K562 (cell line): ENCODE results near the gene METTL24. TPM values are rescaled to one million over a fixed set of nuclear protein-coding genes. Genes with fewer than 3 reads are reported as not detected.

Experiments
- CC2D1A ChIP-seq: fragments of 450-650 bp; IDR thresholded peaks from 2 replicates; pipeline ENCODE4 v1.6.1; 2017; ENCODE audit warnings: mild to moderate bottlenecking
- FOXA3 ChIP-seq, 2 experiments: fragments of 450-650 bp in 1 of 2; sonication (generic) in 1 of 2; formaldehyde crosslinking; IDR thresholded peaks in 1 of 2; conservative IDR thresholded peaks in 1 of 2; 2 replicates each; pipeline versions ENCODE4 v1.4.0 to v1.8.0; 2020 to 2022; ENCODE audit warnings: mild to moderate bottlenecking in 2 of 2, missing genetic modification reagents in 1 of 2
- MTF1 ChIP-seq: fragments of 250-450 bp; sonication (Bioruptor Pico); IDR thresholded peaks from 2 replicates; pipeline ENCODE4 v1.9.0; 2021; ENCODE audit warnings: moderate library complexity, mild to moderate bottlenecking, inconsistent platforms, borderline replicate concordance
- MXI1 ChIP-seq: IDR thresholded peaks from 2 replicates; pipeline ENCODE4 v1.6.1; 2011; ENCODE audit warnings: low read depth, mild to moderate bottlenecking, improper control_type of control experiment, low read length
- MYBL2 ChIP-seq, 2 experiments: fragments of 450-650 bp in 1 of 2; sonication (generic) in 1 of 2; formaldehyde crosslinking in 1 of 2; IDR thresholded peaks; 2 replicates each; pipeline versions ENCODE4 v1.6.1 to v1.8.1; 2017 to 2022; ENCODE audit warnings: borderline replicate concordance in 1 of 2, inconsistent platforms in 1 of 2, low read depth in 1 of 2, mild to moderate bottlenecking in 1 of 2, missing genetic modification reagents in 1 of 2, moderate library complexity in 1 of 2
- POLR2AphosphoS2 ChIP-seq: IDR thresholded peaks from 2 replicates; pipeline ENCODE4 v1.6.1; 2012; ENCODE audit warnings: low read length, improper control_type of control experiment
- PRPF4 ChIP-seq: fragments of 200-400 bp; formaldehyde crosslinking; IDR thresholded peaks from one replicate; pipeline ENCODE4 v1.6.1; 2017; ENCODE audit warnings: low read length, low read depth, mild to moderate bottlenecking; ENCODE audit not compliant: insufficient read depth, poor library complexity, severe bottlenecking
- PTRF ChIP-seq: fragments of 450-650 bp; IDR thresholded peaks from 2 replicates; pipeline ENCODE4 v1.6.1; 2016; ENCODE audit warnings: mild to moderate bottlenecking, missing genetic modification characterization, missing compliant biosample characterization
- PYGO2 ChIP-seq: fragments of 450-650 bp; IDR thresholded peaks from 2 replicates; pipeline ENCODE4 v1.6.1; 2016; ENCODE audit warnings: mild to moderate bottlenecking, missing genetic modification characterization, moderate library complexity, missing compliant biosample characterization
- RBM25 ChIP-seq: fragments of 200-400 bp; formaldehyde crosslinking; IDR thresholded peaks from 2 replicates; pipeline ENCODE4 v1.6.1; 2018; ENCODE audit warnings: low read length, low read depth, moderate library complexity; ENCODE audit not compliant: severe bottlenecking
- SMAD2 ChIP-seq: fragments of 150-350 bp; IDR thresholded peaks from 2 replicates; pipeline ENCODE4 v1.6.1; 2014; ENCODE audit warnings: low read depth, mild to moderate bottlenecking, low read length
- SUPT5H ChIP-seq: fragments of 450-650 bp; IDR thresholded peaks from 2 replicates; pipeline ENCODE4 v1.6.1; 2016
- ZFP36 ChIP-seq: fragments of 150-350 bp; IDR thresholded peaks from 2 replicates; pipeline ENCODE4 v1.6.1; 2018; ENCODE audit warnings: low read length, low read depth; ENCODE audit not compliant: partially characterized antibody
- ZNF212 ChIP-seq: fragments of 450-650 bp; formaldehyde crosslinking; IDR thresholded peaks from 2 replicates; pipeline ENCODE4 v1.4.0; 2020; ENCODE audit warnings: mild to moderate bottlenecking
- ZNF551 ChIP-seq: fragments of 250-450 bp; sonication (Bioruptor Pico); IDR thresholded peaks from 2 replicates; pipeline ENCODE4 v1.5.0; 2021; ENCODE audit warnings: mild to moderate bottlenecking, moderate library complexity
- ZNF561 ChIP-seq: fragments of 450-650 bp; formaldehyde crosslinking; conservative IDR thresholded peaks from 2 replicates; pipeline ENCODE4 v1.4.0; 2020; ENCODE audit warnings: mild to moderate bottlenecking, moderate library complexity
- ZNF785 ChIP-seq: fragments of 250-450 bp; sonication (Bioruptor Pico); IDR thresholded peaks from 2 replicates; pipeline ENCODE4 v1.4.0; 2020; ENCODE audit warnings: mild to moderate bottlenecking
- ZSCAN29 ChIP-seq: fragments of 450-650 bp; IDR thresholded peaks from 2 replicates; pipeline ENCODE4 v1.6.1; 2017
- polyA plus RNA-seq, 8 experiments: library from polyadenylated mRNA; depleted of rRNA in 4 of 8; stranded (reverse) in 5 of 8; unstranded in 3 of 8; fragments of >200 nt; fragmentation: Nextera tagmentation in 2 of 8; fragmentation: Illumina TruSeq in 1 of 8; extraction: Ambion mirVana in 2 of 8; extraction: Trizol in 1 of 8; gene quantifications; 2 replicates each; pipeline versions ENCODE4 v1.2.1 to v1.2.3, GENCODE V29; 2011 to 2014; ENCODE audit warnings: inconsistent platforms in 1 of 8, missing spikeins in 1 of 8
- total RNA-seq, 7 experiments: library from RNA; depleted of rRNA in 6 of 7; stranded (reverse); fragments of >200 nt in 6 of 7; fragmentation: Illumina TruSeq in 2 of 7; extraction: Trizol in 2 of 7; gene quantifications; 2 replicates each; pipeline versions ENCODE4 v1.2.1 to v1.2.3, GENCODE V29; 2011 to 2021; ENCODE audit warnings: low replicate concordance in 1 of 7
- TF ChIP-seq, protein P1 (sequence below): fragments of 450-650 bp; IDR thresholded peaks from 2 replicates; pipeline ENCODE4 v1.6.1; 2016; ENCODE audit warnings: missing biosample characterization, missing genetic modification characterization
- TF ChIP-seq, protein P2 (sequence below): fragments of 250-450 bp; sonication (Bioruptor Pico); IDR thresholded peaks from 2 replicates; pipeline ENCODE4 v1.4.0; 2020; ENCODE audit warnings: borderline replicate concordance
- TF ChIP-seq, protein P3 (sequence below): fragments of 250-450 bp; sonication (Bioruptor Pico); IDR thresholded peaks from 2 replicates; pipeline ENCODE4 v1.5.0; 2022; ENCODE audit warnings: mild to moderate bottlenecking
- TF ChIP-seq, protein P4 (sequence below), 2 experiments: fragments of 250-450 bp in 1 of 2; fragments of 450-650 bp in 1 of 2; sonication (Bioruptor Pico) in 1 of 2; IDR thresholded peaks; 2 replicates each; pipeline versions ENCODE4 v1.6.1 to v1.8.0; 2016 to 2021; ENCODE audit warnings: mild to moderate bottlenecking in 2 of 2, moderate library complexity in 2 of 2, missing compliant biosample characterization in 1 of 2, missing genetic modification characterization in 1 of 2
- TF ChIP-seq, protein P5 (sequence below): fragments of 250-450 bp; sonication (Bioruptor Pico); IDR thresholded peaks from 2 replicates; pipeline ENCODE4 v1.8.0; 2021; ENCODE audit warnings: mild to moderate bottlenecking, moderate library complexity

METTL24 gene
- total and polyA plus RNA-seq, 9 of the 15 experiments (the other 6 are each of a cell fraction or from before 2014, with no cell fraction given) = not detected

DNA sequence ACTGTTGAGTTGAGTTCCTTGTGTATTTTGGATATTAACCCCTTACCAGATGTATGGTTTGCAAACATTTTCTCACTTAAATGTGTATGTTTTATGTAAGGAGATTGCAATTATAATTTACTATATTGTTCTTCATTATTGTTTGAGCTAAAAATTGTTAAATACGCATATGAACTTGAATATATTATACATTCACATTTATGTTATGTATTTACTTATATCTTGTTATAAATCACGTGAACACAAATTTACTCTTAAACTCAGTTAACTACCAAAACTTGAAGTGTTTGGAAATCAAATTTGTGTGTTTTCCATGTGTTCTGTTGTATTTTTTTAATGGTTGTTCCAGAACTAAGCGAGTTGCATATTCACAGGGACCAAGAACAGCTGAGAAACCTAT, 159.6 kb downstream of the METTL24 start (continued):
- TF ChIP-seq, protein P1, sequence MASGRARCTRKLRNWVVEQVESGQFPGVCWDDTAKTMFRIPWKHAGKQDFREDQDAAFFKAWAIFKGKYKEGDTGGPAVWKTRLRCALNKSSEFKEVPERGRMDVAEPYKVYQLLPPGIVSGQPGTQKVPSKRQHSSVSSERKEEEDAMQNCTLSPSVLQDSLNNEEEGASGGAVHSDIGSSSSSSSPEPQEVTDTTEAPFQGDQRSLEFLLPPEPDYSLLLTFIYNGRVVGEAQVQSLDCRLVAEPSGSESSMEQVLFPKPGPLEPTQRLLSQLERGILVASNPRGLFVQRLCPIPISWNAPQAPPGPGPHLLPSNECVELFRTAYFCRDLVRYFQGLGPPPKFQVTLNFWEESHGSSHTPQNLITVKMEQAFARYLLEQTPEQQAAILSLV (tag) = no peak
- TF ChIP-seq MTF1 (CRISPR knock-in tag) (peak; percentile 91; the same call in 1 of the 2 replicates), POLR2AphosphoS2 (no peak), ZSCAN29 (no peak), PRPF4 (no peak), SUPT5H (no peak), FOXA3 (CRISPR knock-in tag; conservative IDR thresholded peaks at IDR 0.05 in 1 of 2, IDR thresholded peaks at IDR 0.05 in 1 of 2) (no peak), ZNF551 (CRISPR knock-in tag) (no peak), ZNF561 (CRISPR knock-in tag) (no peak), ZFP36 (no peak), PTRF (tag) (no peak), MYBL2 (IDR thresholded peaks at IDR 0.05; ENCODE audit: low read depth) (no peak), MYBL2 (CRISPR knock-in tag; IDR thresholded peaks at IDR 0.05; ENCODE audit: borderline replicate concordance) (no peak), MXI1 (no peak), ZNF785 (CRISPR knock-in tag) (no peak), PYGO2 (tag) (no peak), CC2D1A (no peak), ZNF212 (no peak), SMAD2 (no peak), RBM25 (no peak)
- TF ChIP-seq, protein P2, sequence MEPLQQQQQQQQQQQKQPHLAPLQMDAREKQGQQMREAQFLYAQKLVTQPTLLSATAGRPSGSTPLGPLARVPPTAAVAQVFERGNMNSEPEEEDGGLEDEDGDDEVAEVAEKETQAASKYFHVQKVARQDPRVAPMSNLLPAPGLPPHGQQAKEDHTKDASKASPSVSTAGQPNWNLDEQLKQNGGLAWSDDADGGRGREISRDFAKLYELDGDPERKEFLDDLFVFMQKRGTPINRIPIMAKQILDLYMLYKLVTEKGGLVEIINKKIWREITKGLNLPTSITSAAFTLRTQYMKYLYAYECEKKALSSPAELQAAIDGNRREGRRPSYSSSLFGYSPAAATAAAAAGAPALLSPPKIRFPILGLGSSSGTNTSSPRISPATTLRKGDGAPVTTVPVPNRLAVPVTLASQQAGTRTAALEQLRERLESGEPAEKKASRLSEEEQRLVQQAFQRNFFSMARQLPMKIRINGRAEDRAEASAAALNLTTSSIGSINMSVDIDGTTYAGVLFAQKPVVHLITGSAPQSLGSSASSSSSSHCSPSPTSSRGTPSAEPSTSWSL (CRISPR knock-in tag) = no peak
- TF ChIP-seq, protein P3, sequence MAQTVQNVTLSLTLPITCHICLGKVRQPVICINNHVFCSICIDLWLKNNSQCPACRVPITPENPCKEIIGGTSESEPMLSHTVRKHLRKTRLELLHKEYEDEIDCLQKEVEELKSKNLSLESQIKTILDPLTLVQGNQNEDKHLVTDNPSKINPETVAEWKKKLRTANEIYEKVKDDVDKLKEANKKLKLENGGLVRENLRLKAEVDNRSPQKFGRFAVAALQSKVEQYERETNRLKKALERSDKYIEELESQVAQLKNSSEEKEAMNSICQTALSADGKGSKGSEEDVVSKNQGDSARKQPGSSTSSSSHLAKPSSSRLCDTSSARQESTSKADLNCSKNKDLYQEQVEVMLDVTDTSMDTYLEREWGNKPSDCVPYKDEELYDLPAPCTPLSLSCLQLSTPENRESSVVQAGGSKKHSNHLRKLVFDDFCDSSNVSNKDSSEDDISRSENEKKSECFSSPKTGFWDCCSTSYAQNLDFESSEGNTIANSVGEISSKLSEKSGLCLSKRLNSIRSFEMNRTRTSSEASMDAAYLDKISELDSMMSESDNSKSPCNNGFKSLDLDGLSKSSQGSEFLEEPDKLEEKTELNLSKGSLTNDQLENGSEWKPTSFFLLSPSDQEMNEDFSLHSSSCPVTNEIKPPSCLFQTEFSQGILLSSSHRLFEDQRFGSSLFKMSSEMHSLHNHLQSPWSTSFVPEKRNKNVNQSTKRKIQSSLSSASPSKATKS (CRISPR knock-in tag) = no peak
- TF ChIP-seq, protein P4, sequence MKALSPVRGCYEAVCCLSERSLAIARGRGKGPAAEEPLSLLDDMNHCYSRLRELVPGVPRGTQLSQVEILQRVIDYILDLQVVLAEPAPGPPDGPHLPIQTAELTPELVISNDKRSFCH (CRISPR knock-in tag; IDR thresholded peaks at IDR 0.05) = peak; percentile 54; the same call in 1 of the 2 replicates
- TF ChIP-seq, protein P4 (tag; IDR thresholded peaks at IDR 0.05) = no peak
- TF ChIP-seq, protein P5, sequence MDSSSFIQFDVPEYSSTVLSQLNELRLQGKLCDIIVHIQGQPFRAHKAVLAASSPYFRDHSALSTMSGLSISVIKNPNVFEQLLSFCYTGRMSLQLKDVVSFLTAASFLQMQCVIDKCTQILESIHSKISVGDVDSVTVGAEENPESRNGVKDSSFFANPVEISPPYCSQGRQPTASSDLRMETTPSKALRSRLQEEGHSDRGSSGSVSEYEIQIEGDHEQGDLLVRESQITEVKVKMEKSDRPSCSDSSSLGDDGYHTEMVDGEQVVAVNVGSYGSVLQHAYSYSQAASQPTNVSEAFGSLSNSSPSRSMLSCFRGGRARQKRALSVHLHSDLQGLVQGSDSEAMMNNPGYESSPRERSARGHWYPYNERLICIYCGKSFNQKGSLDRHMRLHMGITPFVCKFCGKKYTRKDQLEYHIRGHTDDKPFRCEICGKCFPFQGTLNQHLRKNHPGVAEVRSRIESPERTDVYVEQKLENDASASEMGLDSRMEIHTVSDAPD (CRISPR knock-in tag) = no peak
